IgD-negative memory B cell (primary cell): ENCODE results near the gene WDFY3. TPM values are rescaled to one million over a fixed set of nuclear protein-coding genes. Genes with fewer than 3 reads are reported as not detected.
"Not testable (repeated sequence)": the region's sequence is repeated elsewhere in the genome, so short reads cannot be mapped to it uniquely, and the experiment has no call there.

Experiments
- H3K27ac Mint-ChIP-seq, 3 donors: one replicate each; pipeline ENCODE4 v1.8.0; 2020 to 2022; ENCODE audit warnings: mild to moderate bottlenecking in 3 of 3, mixed read lengths in 3 of 3, moderate library complexity in 1 of 3
- H3K27me3 Mint-ChIP-seq: one replicate; pipeline ENCODE4 v1.8.0; 2021; ENCODE audit warnings: mixed read lengths
- H3K36me3 Mint-ChIP-seq: one replicate; pipeline ENCODE4 v1.8.0; 2020; ENCODE audit warnings: mild to moderate bottlenecking, mixed read lengths
- H3K4me1 Mint-ChIP-seq, 3 donors: one replicate each; pipeline ENCODE4 v1.8.0; 2020 to 2022; ENCODE audit warnings: mixed read lengths in 3 of 3, mild to moderate bottlenecking in 1 of 3
- H3K4me3 Mint-ChIP-seq, 4 donors: one replicate each; pipeline ENCODE4 v1.8.0; 2020 to 2022; ENCODE audit warnings: mild to moderate bottlenecking in 4 of 4, mixed read lengths in 4 of 4, moderate library complexity in 3 of 4
- H3K9me3 Mint-ChIP-seq, 3 donors: one replicate each; pipeline ENCODE4 v1.8.0; 2020 to 2021; ENCODE audit warnings: mixed read lengths in 3 of 3, mild to moderate bottlenecking in 1 of 3
- polyA plus RNA-seq: library from polyadenylated mRNA; unstranded; fragments of 300-500 nt; fragmentation: Illumina TruSeq; gene quantifications from one replicate; pipeline ENCODE4 v1.2.3, GENCODE V29; 2021

WDFY3 gene
- polyA plus RNA-seq, 1 donor from 2014 or later = not detected

GRCh38 chr4:84870398-84871163 lies 95.9 kb downstream of the WDFY3 start:
- no peaks in the 10 kb centered on the region for H3K36me3 Mint-ChIP-seq
- no peak overlapping the region for H3K4me3 Mint-ChIP-seq
- H3K9me3 Mint-ChIP-seq = peaks cover 0 to 3% (median 0%) of the 10 kb centered on the region in 3 donors
- H3K27ac Mint-ChIP-seq = no peak overlapping the region
- H3K4me1 Mint-ChIP-seq = no peaks in the 10 kb centered on the region
- H3K27me3 Mint-ChIP-seq = peaks cover 1% of the 10 kb centered on the region

- Mint-ChIP-seq H3K27me3 (peaks cover 1% of the 10 kb centered on the region), H3K36me3 (no peaks in the 10 kb centered on the region), H3K27ac (no peak overlapping the region), H3K4me3 (no peak overlapping the region), H3K9me3 (peaks cover 0 to 3% (median 0%) of the 10 kb centered on the region in 3 donors), H3K4me1 (no peaks in the 10 kb centered on the region)
Observed at GRCh38 chr4:84866295-84866694, 100.2 kb downstream of the WDFY3 start.

GRCh38 chr4:84865600-84865999 lies 100.9 kb downstream of the WDFY3 start:
- Mint-ChIP-seq H3K4me3 (no peak overlapping the region), H3K4me1 (no peaks in the 10 kb centered on the region), H3K9me3 (peaks cover 0 to 3% (median 0%) of the 10 kb centered on the region in 3 donors), H3K27me3 (peaks cover 1% of the 10 kb centered on the region), H3K36me3 (no peaks in the 10 kb centered on the region), H3K27ac (no peak overlapping the region)

GRCh38 chr4:84862064-84862463 lies 104.4 kb downstream of the WDFY3 start:
- Mint-ChIP-seq H3K9me3 (peaks cover 0 to 3% (median 0%) of the 10 kb centered on the region in 3 donors), H3K4me3 (no peak overlapping the region), H3K36me3 (no peaks in the 10 kb centered on the region), H3K27ac (no peak overlapping the region), H3K4me1 (no peaks in the 10 kb centered on the region), H3K27me3 (no peaks in the 10 kb centered on the region)

GRCh38 chr4:84857296-84857695 lies 109.2 kb downstream of the WDFY3 start:
- Mint-ChIP-seq H3K4me1 (no peaks in the 10 kb centered on the region), H3K4me3 (no peak overlapping the region), H3K27ac (no peak overlapping the region), H3K36me3 (no peaks in the 10 kb centered on the region), H3K27me3 (no peaks in the 10 kb centered on the region), H3K9me3 (no peaks in the 10 kb centered on the region)

GRCh38 chr4:84856468-84857049 lies 109.9 kb downstream of the WDFY3 start:
- Mint-ChIP-seq H3K27ac (no peak overlapping the region), H3K4me3 (no peak overlapping the region), H3K36me3 (no peaks in the 10 kb centered on the region), H3K27me3 (no peaks in the 10 kb centered on the region), H3K9me3 (no peaks in the 10 kb centered on the region), H3K4me1 (no peaks in the 10 kb centered on the region)

- Mint-ChIP-seq H3K4me1 (no peaks in the 10 kb centered on the region), H3K9me3 (no peaks in the 10 kb centered on the region), H3K36me3 (no peaks in the 10 kb centered on the region), H3K27ac (no peak overlapping the region), H3K27me3 (no peaks in the 10 kb centered on the region), H3K4me3 (no peak overlapping the region)
Observed at GRCh38 chr4:84855774-84856173, 110.7 kb downstream of the WDFY3 start.

- Mint-ChIP-seq H3K36me3 (no peaks in the 10 kb centered on the region), H3K9me3 (no peaks in the 10 kb centered on the region), H3K27me3 (no peaks in the 10 kb centered on the region), H3K27ac (no peak overlapping the region), H3K4me3 (no peak overlapping the region), H3K4me1 (no peaks in the 10 kb centered on the region)
Observed at GRCh38 chr4:84852081-84852480, 114.4 kb downstream of the WDFY3 start.

GRCh38 chr4:84849051-84849640 lies 117.3 kb downstream of the WDFY3 start:
- Mint-ChIP-seq H3K36me3 (no peaks in the 10 kb centered on the region), H3K4me1 (no peaks in the 10 kb centered on the region), H3K9me3 (peaks cover 0 to 1% (median 0%) of the 10 kb centered on the region in 3 donors), H3K4me3 (no peak overlapping the region), H3K27me3 (no peaks in the 10 kb centered on the region), H3K27ac (no peak overlapping the region)

GRCh38 chr4:84848432-84848831 lies 118.1 kb downstream of the WDFY3 start:
- Mint-ChIP-seq H3K9me3 (peaks cover 0 to 1% (median 0%) of the 10 kb centered on the region in 3 donors), H3K27ac (no peak overlapping the region), H3K4me1 (no peaks in the 10 kb centered on the region), H3K4me3 (no peak overlapping the region), H3K36me3 (no peaks in the 10 kb centered on the region), H3K27me3 (no peaks in the 10 kb centered on the region)

- H3K4me3 Mint-ChIP-seq = no peak overlapping the region
- no peaks in the 10 kb centered on the region for H3K27me3 Mint-ChIP-seq
- H3K9me3 Mint-ChIP-seq = peaks cover 0 to 1% (median 0%) of the 10 kb centered on the region in 3 donors
- no peak overlapping the region for H3K27ac Mint-ChIP-seq
- H3K4me1 Mint-ChIP-seq = no peaks in the 10 kb centered on the region
- H3K36me3 Mint-ChIP-seq = no peaks in the 10 kb centered on the region
Observed at GRCh38 chr4:84847978-84848377, 118.5 kb downstream of the WDFY3 start.

- Mint-ChIP-seq H3K27me3 (no peaks in the 10 kb centered on the region), H3K9me3 (peaks cover 0 to 1% (median 0%) of the 10 kb centered on the region in 3 donors), H3K4me1 (no peaks in the 10 kb centered on the region), H3K4me3 (no peak overlapping the region), H3K36me3 (no peaks in the 10 kb centered on the region), H3K27ac (no peak overlapping the region)
Observed at GRCh38 chr4:84846985-84847384, 119.5 kb downstream of the WDFY3 start.

GRCh38 chr4:84841435-84841834 lies 125.1 kb downstream of the WDFY3 start:
- no peaks in the 10 kb centered on the region for H3K36me3 Mint-ChIP-seq
- peaks cover 0 to 2% (median 1%) of the 10 kb centered on the region in 3 donors for H3K9me3 Mint-ChIP-seq
- H3K27ac Mint-ChIP-seq = no peak overlapping the region
- no peaks in the 10 kb centered on the region for H3K4me1 Mint-ChIP-seq
- H3K4me3 Mint-ChIP-seq = no peak overlapping the region
- peaks cover 3% of the 10 kb centered on the region for H3K27me3 Mint-ChIP-seq

GRCh38 chr4:84837751-84838150 lies 128.7 kb downstream of the WDFY3 start:
- Mint-ChIP-seq H3K36me3 (no peaks in the 10 kb centered on the region), H3K4me3 (no peak overlapping the region), H3K27me3 (peaks cover 3% of the 10 kb centered on the region), H3K9me3 (peaks cover 0 to 2% (median 0%) of the 10 kb centered on the region in 3 donors), H3K4me1 (no peaks in the 10 kb centered on the region), H3K27ac (no peak overlapping the region)

- not testable (repeated sequence) for H3K27me3 Mint-ChIP-seq, H3K27ac Mint-ChIP-seq, H3K4me3 Mint-ChIP-seq, H3K36me3 Mint-ChIP-seq, H3K4me1 Mint-ChIP-seq, H3K9me3 Mint-ChIP-seq
Observed at GRCh38 chr4:84829633-84830032, 136.9 kb downstream of the WDFY3 start.

GRCh38 chr4:84826681-84827080 lies 139.8 kb downstream of the WDFY3 start:
- Mint-ChIP-seq H3K27ac (no peak overlapping the region), H3K4me1 (no peaks in the 10 kb centered on the region), H3K4me3 (no peak overlapping the region), H3K27me3 (no peaks in the 10 kb centered on the region), H3K9me3 (no peaks in the 10 kb centered on the region), H3K36me3 (no peaks in the 10 kb centered on the region)
